DND-41 (cell line): Measurements from ENCODE around the gene SLIT1.

Experiments used
- ATAC-seq: fragments of 200-7000 bp; cut with Tn5 transposase; 3 replicates; pipeline ENCODE4 v1.9.1; 2021; ENCODE audit warnings: low read depth; ENCODE audit not compliant: insufficient read depth
- DNase-seq: peaks from one replicate; pipeline ENCODE4 v3.0.0-alpha.2; 2020
- H2AFZ ChIP-seq: 2 replicates; pipeline ENCODE4 v1.6.0; 2012; ENCODE audit warnings: low read depth, low read length
- H3K27ac ChIP-seq: 2 replicates; pipeline ENCODE4 v1.5.1; 2012; ENCODE audit warnings: low read length, inconsistent platforms
- H3K27me3 ChIP-seq: fragments of 200-600 bp; sonication (generic); 2 replicates; pipeline ENCODE4 v1.6.0; 2012; ENCODE audit warnings: low read length, mild to moderate bottlenecking, inconsistent platforms; ENCODE audit not compliant: insufficient read depth, poor library complexity
- H3K36me3 ChIP-seq: 2 replicates; pipeline ENCODE4 v1.5.1; 2012; ENCODE audit warnings: low read length, inconsistent platforms; ENCODE audit not compliant: insufficient read depth
- H3K4me1 ChIP-seq: 2 replicates; pipeline ENCODE4 v1.5.1; 2012; ENCODE audit warnings: mild to moderate bottlenecking, low read length; ENCODE audit not compliant: insufficient read depth
- H3K4me2 ChIP-seq: 2 replicates; pipeline ENCODE4 v1.6.0; 2012; ENCODE audit warnings: mild to moderate bottlenecking, moderate library complexity, low read length, inconsistent platforms; ENCODE audit not compliant: insufficient read depth
- H3K4me3 ChIP-seq, 2 experiments: fragments of 200-600 bp in 1 of 2; shearing (Covaris generic) in 1 of 2; 2 replicates each; pipeline ENCODE4 v1.5.1; 2012 to 2016; ENCODE audit warnings: inconsistent platforms in 2 of 2, low read length in 2 of 2, mild to moderate bottlenecking in 2 of 2, low read depth in 1 of 2, moderate library complexity in 1 of 2
- H3K79me2 ChIP-seq: 2 replicates; pipeline ENCODE4 v1.6.0; 2012; ENCODE audit warnings: low read length, inconsistent platforms; ENCODE audit not compliant: insufficient read depth
- H3K9ac ChIP-seq: 2 replicates; pipeline ENCODE4 v1.6.0; 2012; ENCODE audit warnings: low read depth, mild to moderate bottlenecking, inconsistent platforms, low read length, moderate library complexity
- H3K9me3 ChIP-seq: 2 replicates; pipeline ENCODE4 v1.5.1; 2012; ENCODE audit warnings: low read length, moderate library complexity, mild to moderate bottlenecking, inconsistent platforms; ENCODE audit not compliant: insufficient read depth, severe bottlenecking
- H4K20me1 ChIP-seq: 2 replicates; pipeline ENCODE4 v1.6.0; 2012; ENCODE audit warnings: low read length; ENCODE audit not compliant: insufficient read depth
- CTCF ChIP-seq: IDR thresholded peaks from 2 replicates; pipeline ENCODE4 v1.5.1; 2012; ENCODE audit warnings: borderline replicate concordance, low read length, moderate library complexity, mild to moderate bottlenecking; ENCODE audit not compliant: poor library complexity, severe bottlenecking; ENCODE audit errors: extremely low read depth
- EZH2 ChIP-seq: IDR thresholded peaks from 3 replicates; pipeline ENCODE4 v1.6.1; 2012; ENCODE audit warnings: borderline replicate concordance, low read depth, mild to moderate bottlenecking, moderate library complexity, low read length, inconsistent platforms; ENCODE audit not compliant: severe bottlenecking

The SLIT1 gene

GRCh38 chr10:97100657-97101056, 85.1 kb downstream of the SLIT1 start:
- Histone ChIP-seq H3K79me2 (no peaks in the 10 kb centered on the region), H3K9ac (no peak overlapping the region), H3K36me3 (no peaks in the 10 kb centered on the region), H3K4me3 (no peak overlapping the region), H3K27ac (no peak overlapping the region), H3K27me3 (peaks cover 28% of the 10 kb centered on the region), H3K9me3 (no peaks in the 10 kb centered on the region), H2AFZ (no peak overlapping the region), H4K20me1 (peaks cover 11% of the 10 kb centered on the region; the same call in 1 of the 2 replicates), H3K4me2 (no peak overlapping the region), H3K4me1 (peaks cover 16% of the 10 kb centered on the region; the same call in 1 of the 2 replicates)
- no peak for TF ChIP-seq CTCF
- no peak for TF ChIP-seq EZH2
- no peak for ATAC-seq
- no peak for DNase-seq

GRCh38 chr10:97099868-97100267, 85.9 kb downstream of the SLIT1 start:
- Histone ChIP-seq H3K9me3 (no peaks in the 10 kb centered on the region), H3K27me3 (peaks cover 34% of the 10 kb centered on the region), H3K4me2 (no peak overlapping the region), H3K36me3 (no peaks in the 10 kb centered on the region), H2AFZ (no peak overlapping the region), H3K4me3 (no peak overlapping the region), H3K27ac (no peak overlapping the region), H3K9ac (no peak overlapping the region), H4K20me1 (peaks cover 11% of the 10 kb centered on the region; the same call in 1 of the 2 replicates), H3K4me1 (peaks cover 21% of the 10 kb centered on the region; the same call in 1 of the 2 replicates), H3K79me2 (no peaks in the 10 kb centered on the region)
- TF ChIP-seq EZH2, result no peak
- DNase-seq (no peak), ATAC-seq (no peak)

- Histone ChIP-seq H3K9me3 (no peaks in the 10 kb centered on the region), H3K36me3 (no peaks in the 10 kb centered on the region), H2AFZ (no peak overlapping the region), H3K79me2 (no peaks in the 10 kb centered on the region), H3K4me1 (peaks cover 21% of the 10 kb centered on the region; the same call in 1 of the 2 replicates), H3K27me3 (peaks cover 40% of the 10 kb centered on the region), H3K27ac (no peak overlapping the region), H3K4me2 (no peak overlapping the region), H4K20me1 (peaks cover 11% of the 10 kb centered on the region; the same call in 1 of the 2 replicates), H3K9ac (no peak overlapping the region), H3K4me3 (no peak overlapping the region)
- TF ChIP-seq EZH2 (no peak), CTCF (no peak)
- ATAC-seq (no peak), DNase-seq (no peak)
These were observed 86.7 kb downstream of the SLIT1 start for GRCh38 chr10:97099089-97099488.

GRCh38 chr10:97097084-97097433, 88.7 kb downstream of the SLIT1 start:
- Histone ChIP-seq H3K27me3 (peaks cover 40% of the 10 kb centered on the region), H3K4me1 (peaks cover 21% of the 10 kb centered on the region; the same call in 1 of the 2 replicates), H3K9me3 (no peaks in the 10 kb centered on the region), H3K27ac (no peak overlapping the region), H3K9ac (no peak overlapping the region), H4K20me1 (peaks cover 11% of the 10 kb centered on the region; the same call in 1 of the 2 replicates), H3K79me2 (no peaks in the 10 kb centered on the region), H3K36me3 (no peaks in the 10 kb centered on the region), H3K4me2 (no peak overlapping the region), H3K4me3 (no peak overlapping the region), H2AFZ (no peak overlapping the region)
- ATAC-seq, result no peak
- TF ChIP-seq EZH2, result no peak
- TF ChIP-seq CTCF, result no peak
- no peak for DNase-seq
